MM.1S (cell line): ENCODE measurements around the gene CHST2.

ENCODE experiments used
- DNase-seq: peaks from one replicate; pipeline ENCODE4 v3.0.0-alpha.2; 2015
- H2AFZ ChIP-seq: fragments of 300-600 bp; sonication (generic); 2 replicates; pipeline ENCODE4 v1.6.0; 2016; ENCODE audit warnings: antibody characterized with exemption, low read length
- H3F3A ChIP-seq: fragments of 300-600 bp; sonication (generic); 2 replicates; pipeline ENCODE4 v1.6.1; 2016; ENCODE audit warnings: mild to moderate bottlenecking, antibody characterized with exemption, low read length, moderate library complexity, mixed read lengths; ENCODE audit not compliant: insufficient read depth
- H3K27ac ChIP-seq: fragments of 300-600 bp; sonication (generic); 2 replicates; pipeline ENCODE4 v1.5.1; 2016; ENCODE audit warnings: mild to moderate bottlenecking, low read length
- H3K27me3 ChIP-seq: fragments of 300-600 bp; sonication (generic); replicated peaks from 2 replicates; pipeline ENCODE4 v1.6.0; 2016; ENCODE audit warnings: low read length; ENCODE audit not compliant: insufficient read depth
- H3K36me3 ChIP-seq: fragments of 300-600 bp; sonication (generic); replicated peaks from 2 replicates; pipeline ENCODE4 v1.6.1; 2016; ENCODE audit warnings: mild to moderate bottlenecking, low read length, mixed read lengths; ENCODE audit not compliant: insufficient read depth
- H3K4me1 ChIP-seq: fragments of 300-600 bp; sonication (generic); 2 replicates; pipeline ENCODE4 v1.6.1; 2016; ENCODE audit warnings: low read length, mixed read lengths
- H3K4me2 ChIP-seq: fragments of 300-600 bp; sonication (generic); 2 replicates; pipeline ENCODE4 v1.6.0; 2016; ENCODE audit warnings: low read depth, low read length
- H3K4me3 ChIP-seq: fragments of 300-600 bp; sonication (generic); 2 replicates; pipeline ENCODE4 v1.5.1; 2016; ENCODE audit warnings: low read length, mixed read lengths
- H3K79me2 ChIP-seq: fragments of 300-600 bp; sonication (generic); 2 replicates; pipeline ENCODE4 v1.6.1; 2016; ENCODE audit warnings: mixed run types, low read length, mixed read lengths
- H3K9ac ChIP-seq: fragments of 300-600 bp; sonication (generic); 2 replicates; pipeline ENCODE4 v1.6.1; 2016; ENCODE audit warnings: low read length, mixed read lengths
- H3K9me2 ChIP-seq: fragments of 300-600 bp; sonication (generic); replicated peaks from 2 replicates; pipeline ENCODE4 v1.6.1; 2016; ENCODE audit warnings: mild to moderate bottlenecking, low read length, mixed read lengths; ENCODE audit not compliant: insufficient read depth
- H3K9me3 ChIP-seq: fragments of 300-600 bp; sonication (generic); replicated peaks from 2 replicates; pipeline ENCODE4 v1.6.1; 2016; ENCODE audit warnings: mild to moderate bottlenecking, low read length, mixed read lengths; ENCODE audit not compliant: insufficient read depth
- H4K20me1 ChIP-seq: fragments of 300-600 bp; sonication (generic); 2 replicates; pipeline ENCODE4 v1.6.1; 2016; ENCODE audit warnings: mild to moderate bottlenecking, low read length, moderate library complexity, mixed read lengths; ENCODE audit not compliant: insufficient read depth
- CTCF ChIP-seq: fragments of 300-600 bp; sonication (generic); IDR thresholded peaks from 2 replicates; pipeline ENCODE4 v1.5.1; 2016; ENCODE audit warnings: antibody characterized with exemption, low read length, mixed read lengths
- EZH2 ChIP-seq: fragments of 300-600 bp; sonication (generic); optimal IDR thresholded peaks from 2 replicates; pipeline ENCODE3; 2017; ENCODE audit warnings: low read depth, mild to moderate bottlenecking, antibody characterized with exemption, low read length, mixed read lengths
- EZH2phosphoT487 ChIP-seq: fragments of 300-600 bp; sonication (generic); IDR thresholded peaks from 2 replicates; pipeline ENCODE4 v1.6.1; 2018; ENCODE audit warnings: antibody characterized with exemption, low read length

Gene CHST2

GRCh38 chr3:143167969-143168854 is 48.6 kb downstream of the CHST2 start:
- Histone ChIP-seq H3K9me2 (no peaks in the 10 kb centered on the region), H3K4me3 (no peak overlapping the region), H2AFZ (no peak overlapping the region), H4K20me1 (no peaks in the 10 kb centered on the region), H3K79me2 (no peaks in the 10 kb centered on the region), H3K9ac (no peak overlapping the region), H3K4me2 (no peak overlapping the region), H3K36me3 (no peaks in the 10 kb centered on the region), H3F3A (no peaks in the 10 kb centered on the region), H3K27ac (no peak overlapping the region), H3K9me3 (no peaks in the 10 kb centered on the region), H3K4me1 (no peaks in the 10 kb centered on the region), H3K27me3 (no peaks in the 10 kb centered on the region)
- DNase-seq: no peak
- TF ChIP-seq EZH2 (no peak), EZH2phosphoT487 (no peak), CTCF (no peak)

- Histone ChIP-seq H3K9me2 (no peaks in the 10 kb centered on the region), H2AFZ (no peak overlapping the region), H3K4me1 (no peaks in the 10 kb centered on the region), H3K36me3 (no peaks in the 10 kb centered on the region), H3K4me3 (no peak overlapping the region), H3K79me2 (no peaks in the 10 kb centered on the region), H3K27ac (no peak overlapping the region), H3K4me2 (no peak overlapping the region), H3F3A (no peaks in the 10 kb centered on the region), H4K20me1 (no peaks in the 10 kb centered on the region), H3K9ac (no peak overlapping the region), H3K9me3 (no peaks in the 10 kb centered on the region), H3K27me3 (no peaks in the 10 kb centered on the region)
- no peak for TF ChIP-seq EZH2
- TF ChIP-seq CTCF: no peak
- TF ChIP-seq EZH2phosphoT487: no peak
- DNase-seq: no peak
These were observed 49.3 kb downstream of the CHST2 start for GRCh38 chr3:143168855-143169192.

GRCh38 chr3:143170074-143170473 is 50.5 kb downstream of the CHST2 start:
- Histone ChIP-seq H3K9me2 (no peaks in the 10 kb centered on the region), H3K4me2 (no peak overlapping the region), H4K20me1 (no peaks in the 10 kb centered on the region), H2AFZ (no peak overlapping the region), H3K79me2 (no peaks in the 10 kb centered on the region), H3K4me3 (no peak overlapping the region), H3K4me1 (no peaks in the 10 kb centered on the region), H3K27me3 (no peaks in the 10 kb centered on the region), H3K9me3 (no peaks in the 10 kb centered on the region), H3K36me3 (no peaks in the 10 kb centered on the region), H3K9ac (no peak overlapping the region), H3F3A (no peaks in the 10 kb centered on the region), H3K27ac (no peak overlapping the region)
- TF ChIP-seq EZH2 (no peak), CTCF (no peak), EZH2phosphoT487 (no peak)
- no peak for DNase-seq
